Memory B cell (primary cell): ENCODE results near the gene LACRT.

Source experiments
- ATAC-seq: fragments of 150-1000 bp; cut with Tn5 transposase; 2 replicates; pipeline ENCODE4 v1.10.0; 2021; ENCODE audit warnings: low read depth, mild to moderate bottlenecking, moderate library complexity
- DNase-seq, 2 donors: peaks; one replicate each; pipeline ENCODE4 v3.0.0; 2022; ENCODE audit warnings: low spot score in 2 of 2
- H3K27ac Mint-ChIP-seq: one replicate; pipeline ENCODE4 v1.8.0; 2022; ENCODE audit warnings: mild to moderate bottlenecking, moderate library complexity, mixed read lengths
- H3K27me3 Mint-ChIP-seq: one replicate; pipeline ENCODE4 v1.8.0; 2022; ENCODE audit warnings: mixed read lengths
- H3K36me3 Mint-ChIP-seq: one replicate; pipeline ENCODE4 v1.8.0; 2022; ENCODE audit warnings: mild to moderate bottlenecking, mixed read lengths
- H3K4me1 Mint-ChIP-seq: one replicate; pipeline ENCODE4 v1.8.0; 2022; ENCODE audit warnings: mixed read lengths
- H3K4me3 Mint-ChIP-seq: one replicate; pipeline ENCODE4 v1.8.0; 2022; ENCODE audit warnings: mild to moderate bottlenecking, moderate library complexity, mixed read lengths
- H3K9me3 Mint-ChIP-seq: one replicate; pipeline ENCODE4 v1.8.0; 2022; ENCODE audit warnings: mixed read lengths

The LACRT gene

DNA sequence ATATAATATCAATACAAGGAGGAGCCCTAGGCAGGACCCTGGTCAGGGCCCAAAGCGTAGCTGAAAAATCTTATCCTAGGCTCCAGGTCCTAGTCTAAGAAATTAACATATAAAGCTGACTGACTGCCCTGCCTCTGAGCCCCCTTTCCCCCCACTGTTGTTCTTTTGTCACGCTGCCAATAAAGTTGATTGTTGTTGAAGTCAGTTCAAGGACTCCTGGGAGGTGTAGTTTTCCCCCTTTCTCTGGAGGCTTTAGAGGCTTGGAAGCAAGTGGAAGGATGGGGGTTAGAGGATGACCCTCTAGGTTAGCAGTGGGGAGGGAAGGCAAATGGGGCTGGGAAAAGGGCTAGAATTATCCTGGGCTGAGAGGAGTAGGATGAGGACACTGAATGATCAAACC lies 49.5 kb downstream of the LACRT start:
- no peaks in the 10 kb centered on the region for H3K36me3 Mint-ChIP-seq
- no peak overlapping the region for H3K27ac Mint-ChIP-seq
- no peak for DNase-seq
- H3K27me3 Mint-ChIP-seq, result peaks cover 29% of the 10 kb centered on the region
- H3K4me3 Mint-ChIP-seq, result no peak overlapping the region
- H3K4me1 Mint-ChIP-seq, result peaks cover 10% of the 10 kb centered on the region
- ATAC-seq, result no peak
- no peaks in the 10 kb centered on the region for H3K9me3 Mint-ChIP-seq

DNA sequence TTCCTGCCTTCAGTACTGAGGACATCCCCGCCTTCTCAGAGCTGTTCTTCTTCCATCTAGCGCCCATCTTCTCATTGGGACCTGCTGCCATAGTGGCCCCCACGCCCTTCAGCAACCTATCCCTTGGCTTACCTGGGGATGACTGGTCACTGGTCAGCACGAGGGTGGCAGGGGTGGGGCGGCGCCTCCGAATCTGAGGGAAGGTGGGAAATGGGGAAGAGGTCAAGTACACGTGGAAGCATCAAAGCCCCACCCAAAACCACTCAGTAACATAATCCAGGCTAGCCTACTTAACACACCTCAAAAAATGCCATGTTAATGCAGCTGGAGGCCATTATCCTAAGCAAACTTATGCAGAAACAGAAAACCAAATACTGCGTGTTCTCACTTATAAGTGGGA lies 50.6 kb downstream of the LACRT start:
- DNase-seq, result no peak
- H3K4me1 Mint-ChIP-seq, result peaks cover 11% of the 10 kb centered on the region
- no peak overlapping the region for H3K4me3 Mint-ChIP-seq
- H3K9me3 Mint-ChIP-seq, result no peaks in the 10 kb centered on the region
- ATAC-seq, result no peak
- H3K27me3 Mint-ChIP-seq, result peaks cover 20% of the 10 kb centered on the region
- no peaks in the 10 kb centered on the region for H3K36me3 Mint-ChIP-seq
- no peak overlapping the region for H3K27ac Mint-ChIP-seq

- peaks cover 16% of the 10 kb centered on the region for H3K27me3 Mint-ChIP-seq
- peaks cover 7% of the 10 kb centered on the region for H3K4me1 Mint-ChIP-seq
- DNase-seq (no peak), ATAC-seq (no peak)
- H3K27ac Mint-ChIP-seq, result no peak overlapping the region
- no peaks in the 10 kb centered on the region for H3K36me3 Mint-ChIP-seq
- H3K9me3 Mint-ChIP-seq, result no peaks in the 10 kb centered on the region
- H3K4me3 Mint-ChIP-seq, result no peak overlapping the region
Observed at GRCh38 chr12:54583726-54584125, 51.0 kb downstream of the LACRT start.

DNA sequence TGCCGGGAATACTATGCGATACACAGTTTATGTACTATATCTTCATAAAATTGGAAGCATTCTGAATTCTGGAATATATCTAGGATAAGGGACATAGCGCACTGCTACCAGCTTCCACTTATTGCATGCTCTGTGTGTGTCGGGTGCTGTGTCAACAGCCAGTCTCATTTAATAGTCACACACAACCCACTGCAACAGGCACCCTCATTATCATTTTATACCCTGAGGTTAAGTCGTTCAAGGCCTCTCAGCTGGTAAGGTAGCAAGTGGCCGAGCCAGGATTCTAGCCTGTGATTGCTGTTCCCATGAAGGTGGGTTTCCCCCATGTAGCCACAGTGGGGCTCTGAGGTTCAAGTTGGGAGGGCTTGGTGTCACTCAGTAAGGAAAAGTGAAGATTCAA lies 53.3 kb downstream of the LACRT start:
- no peak for ATAC-seq
- no peak for DNase-seq
- Mint-ChIP-seq H3K4me3 (no peak overlapping the region), H3K36me3 (no peaks in the 10 kb centered on the region), H3K27ac (no peak overlapping the region), H3K27me3 (peaks cover 8% of the 10 kb centered on the region), H3K4me1 (peaks cover 6% of the 10 kb centered on the region), H3K9me3 (no peaks in the 10 kb centered on the region)
